IMR-90 (cell line): ENCODE results near the gene ZFYVE26. TPM values are rescaled to one million over a fixed set of nuclear protein-coding genes. Genes with fewer than 3 reads are reported as not detected.

Source experiments
- ATAC-seq: fragments of 200-7000 bp; cut with Tn5 transposase; 2 replicates; pipeline ENCODE4 v1.9.1; 2020; ENCODE audit warnings: low read depth, mild to moderate bottlenecking, moderate library complexity
- BruUV-seq: library from RNA; stranded (reverse); fragments of 400-500 nt; replicated peaks from 2 replicates; lab custom pipeline; 2021; lab: Mats Ljungman, UMichigan
- CTCF ChIA-PET: fragments of 300-600 bp; formaldehyde crosslinking; extraction: SDS; loops from one replicate; lab custom pipeline; 2021; ENCODE audit warnings: antibody characterized with exemption; lab: Yijun Ruan, JAX
- POLR2A ChIA-PET: fragments of 300-600 bp; sonication (Branson Sonifier 250); formaldehyde crosslinking; loops from one replicate; lab custom pipeline; 2022; ENCODE audit warnings: antibody characterized with exemption; ENCODE audit not compliant: unreplicated experiment; lab: Charles Lee
- DNase-seq: peaks from one replicate; pipeline ENCODE4 v3.0.0; 2013
- H2AFZ ChIP-seq: replicated peaks from 2 replicates; pipeline ENCODE3; 2013; ENCODE audit warnings: low read length, mild to moderate bottlenecking; ENCODE audit not compliant: poor library complexity
- H2AK5ac ChIP-seq: 2 replicates; pipeline ENCODE4 v1.6.1; 2013; ENCODE audit warnings: low read depth, low read length, inconsistent platforms
- H2AK9ac ChIP-seq: replicated peaks from 2 replicates; pipeline ENCODE3; 2013; ENCODE audit warnings: mild to moderate bottlenecking, low read depth, low read length, moderate library complexity; ENCODE audit not compliant: poor library complexity
- H2BK120ac ChIP-seq: 2 replicates; pipeline ENCODE4 v1.6.1; 2013; ENCODE audit warnings: low read depth, low read length, inconsistent platforms
- H2BK15ac ChIP-seq: 3 replicates; pipeline ENCODE4 v1.6.1; 2013; ENCODE audit warnings: low read depth, low read length, inconsistent platforms
- H2BK20ac ChIP-seq: 2 replicates; pipeline ENCODE4 v1.6.1; 2013; ENCODE audit warnings: low read depth, mild to moderate bottlenecking, inconsistent platforms, low read length, moderate library complexity
- H2BK5ac ChIP-seq: 2 replicates; pipeline ENCODE4 v1.6.1; 2013; ENCODE audit warnings: mild to moderate bottlenecking, low read depth, low read length, inconsistent platforms; ENCODE audit not compliant: poor library complexity, severe bottlenecking
- H3K14ac ChIP-seq: replicated peaks from 2 replicates; pipeline ENCODE4 v1.6.1; 2013; ENCODE audit warnings: low read depth, low read length, inconsistent platforms
- H3K18ac ChIP-seq: 2 replicates; pipeline ENCODE4 v1.6.1; 2013; ENCODE audit warnings: low read depth, low read length, control low read depth
- H3K23ac ChIP-seq: 2 replicates; pipeline ENCODE4 v1.6.1; 2013; ENCODE audit warnings: low read depth, low read length, inconsistent platforms
- H3K27ac ChIP-seq: 2 replicates; pipeline ENCODE4 v1.5.1; 2013; ENCODE audit warnings: mild to moderate bottlenecking, control low read depth, low read length; ENCODE audit not compliant: insufficient read depth
- H3K27me3 ChIP-seq: 2 replicates; pipeline ENCODE4 v1.6.1; 2013; ENCODE audit warnings: low read length; ENCODE audit not compliant: control insufficient read depth, insufficient read depth
- H3K36me3 ChIP-seq: 2 replicates; pipeline ENCODE4 v1.6.1; 2013; ENCODE audit warnings: low read length, mixed read lengths; ENCODE audit not compliant: control insufficient read depth, insufficient read depth
- H3K4ac ChIP-seq: 2 replicates; pipeline ENCODE4 v1.6.1; 2013; ENCODE audit warnings: low read depth, low read length, inconsistent platforms
- H3K4me1 ChIP-seq: 2 replicates; pipeline ENCODE4 v1.6.1; 2013; ENCODE audit warnings: low read length, mixed read lengths; ENCODE audit not compliant: control insufficient read depth, insufficient read depth
- H3K4me2 ChIP-seq: 2 replicates; pipeline ENCODE4 v1.6.1; 2013; ENCODE audit warnings: low read depth, mild to moderate bottlenecking, control low read depth, low read length, moderate library complexity
- H3K4me3 ChIP-seq: 2 replicates; pipeline ENCODE4 v1.5.1; 2013; ENCODE audit warnings: low read depth, mild to moderate bottlenecking, control low read depth, low read length, moderate library complexity; ENCODE audit not compliant: insufficient read depth
- H3K56ac ChIP-seq: 2 replicates; pipeline ENCODE4 v1.6.1; 2013; ENCODE audit warnings: low read length, inconsistent platforms; ENCODE audit not compliant: insufficient read depth; ENCODE audit errors: extremely low read depth
- H3K79me1 ChIP-seq, 2 experiments: 2 replicates each; pipeline ENCODE4 v1.6.1; 2013; ENCODE audit warnings: low read length in 2 of 2, inconsistent platforms in 1 of 2, low read depth in 1 of 2
- H3K9ac ChIP-seq: 2 replicates; pipeline ENCODE4 v1.6.1; 2013; ENCODE audit warnings: low read depth, low read length, control low read depth
- H3K9me1 ChIP-seq: 2 replicates; pipeline ENCODE4 v1.6.1; 2013; ENCODE audit warnings: low read length, inconsistent platforms; ENCODE audit not compliant: insufficient read depth
- H3K9me3 ChIP-seq: 2 replicates; pipeline ENCODE4 v1.6.1; 2013; ENCODE audit warnings: low read length; ENCODE audit not compliant: control insufficient read depth, insufficient read depth
- H4K20me1 ChIP-seq: 2 replicates; pipeline ENCODE4 v1.6.1; 2013; ENCODE audit warnings: low read length, inconsistent platforms; ENCODE audit not compliant: insufficient read depth
- H4K5ac ChIP-seq: 2 replicates; pipeline ENCODE4 v1.6.1; 2013; ENCODE audit warnings: mild to moderate bottlenecking, low read depth, low read length, control low read depth
- H4K8ac ChIP-seq, 2 experiments: 2 replicates each; pipeline ENCODE4 v1.6.1; 2013; ENCODE audit warnings: low read depth in 2 of 2, low read length in 2 of 2, control low read depth in 1 of 2, inconsistent platforms in 1 of 2
- H4K91ac ChIP-seq: 2 replicates; pipeline ENCODE4 v1.6.1; 2013; ENCODE audit warnings: low read depth, low read length, inconsistent platforms; ENCODE audit not compliant: insufficient read depth
- CEBPB ChIP-seq: IDR thresholded peaks from 2 replicates; pipeline ENCODE4 v1.6.1; 2012; ENCODE audit warnings: low read depth, low read length, improper control_type of control experiment
- CHD1 ChIP-seq: IDR thresholded peaks from 2 replicates; pipeline ENCODE4 v1.6.1; 2012; ENCODE audit warnings: low read depth, low read length, improper control_type of control experiment
- MAZ ChIP-seq: IDR thresholded peaks from 2 replicates; pipeline ENCODE4 v1.6.1; 2012; ENCODE audit warnings: low read depth, mild to moderate bottlenecking, low read length, improper control_type of control experiment, moderate library complexity, borderline replicate concordance
- POLR2A ChIP-seq: IDR thresholded peaks from 2 replicates; pipeline ENCODE4 v1.6.1; 2012; ENCODE audit warnings: mild to moderate bottlenecking, low read depth, low read length
- RFX5 ChIP-seq: IDR thresholded peaks from 2 replicates; pipeline ENCODE4 v1.8.0; 2012; ENCODE audit warnings: low read depth, mild to moderate bottlenecking, low read length, moderate library complexity
- SMC3 ChIP-seq: fragments of 150-350 bp; IDR thresholded peaks from 2 replicates; pipeline ENCODE4 v1.6.1; 2016; ENCODE audit warnings: low read depth, mild to moderate bottlenecking, antibody characterized with exemption, low read length, moderate library complexity
- WGBS, 2 experiments: methylation state at CpG; one replicate each; pipeline versions ENCODE4 v1.1.5 to v1.1.7; 2013; ENCODE audit warnings: missing lambda C conversion rate in 2 of 2; ENCODE audit not compliant: insufficient read length in 1 of 2; ENCODE audit errors: extremely low coverage in 2 of 2; 5-methylcytosine and 5-hydroxymethylcytosine counted together
- dilution Hi-C: fragments of 300-500 bp; cut with HindIII; formaldehyde crosslinking; loops from one replicate; pipeline ENCODE4 v1.14.3; 2018; ENCODE audit warnings: low sequenced_read_pairs; ENCODE audit not compliant: unreplicated experiment
- in situ Hi-C: fragments of 300-500 bp; cut with MboI; formaldehyde crosslinking; loops from 3 replicates; pipeline ENCODE4 v1.14.3; 2019; ENCODE audit warnings: low sequenced_read_pairs, inconsistent platforms, mixed read lengths
- intact Hi-C: fragments of 100-400 bp; cut with micrococcal nuclease; formaldehyde crosslinking; loops from 2 replicates; pipeline ENCODE4 v1.10.0; 2022
- polyA plus RNA-seq, 3 experiments: library from polyadenylated mRNA; depleted of rRNA; stranded (reverse); fragments of >200 nt; gene quantifications; 2 replicates each; pipeline ENCODE4 v1.2.3, GENCODE V29; 2012; ENCODE audit warnings: low replicate concordance in 1 of 3
- total RNA-seq: library from RNA; depleted of rRNA; stranded (reverse); fragments of >200 nt; gene quantifications from 2 replicates; pipeline ENCODE4 v1.2.3, GENCODE V29; 2012
- TF ChIP-seq, protein P1 (sequence below): fragments of 150-350 bp; IDR thresholded peaks from 2 replicates; pipeline ENCODE4 v1.6.1; 2017; ENCODE audit warnings: mild to moderate bottlenecking, antibody characterized with exemption, low read length, low read depth

Gene ZFYVE26
- total and polyA plus RNA-seq, 2 of the 4 experiments (the other 2 are of a cell fraction), result 6.0 to 11.1 TPM

DNA sequence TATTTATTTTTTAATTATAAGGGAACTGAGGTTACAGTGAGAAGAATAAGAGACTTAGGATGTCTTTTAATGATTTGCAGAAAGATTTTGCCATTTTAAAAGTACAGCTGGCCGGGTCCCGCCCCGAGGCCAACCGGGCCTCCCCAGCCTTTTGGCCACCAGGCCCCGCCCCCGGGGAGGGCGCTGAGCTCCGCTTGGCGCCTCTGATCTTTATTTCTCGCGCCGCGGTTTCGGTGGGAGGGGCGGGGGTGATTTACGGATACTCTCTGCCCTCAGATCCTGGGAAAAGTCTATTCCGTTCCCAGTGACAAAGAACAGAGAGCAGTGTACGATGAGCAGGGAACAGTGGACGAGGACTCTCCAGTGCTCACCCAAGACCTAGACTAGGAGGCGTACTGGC is 17.7 kb downstream of the ZFYVE26 start:
- intact Hi-C loops, result no loop called here
- in situ Hi-C loops, result no loop called here

More for the DNA sequence above, 17.7 kb downstream of the ZFYVE26 start:
- peaks cover 48% of the 10 kb centered on the region for H3K36me3 ChIP-seq
- 0 out of 2 replicates have a peak, but pooled peaks cover 3% of the 10 kb centered on the region for H3K9me1 ChIP-seq
- no peak for ATAC-seq
- no peaks in the 10 kb centered on the region for H3K79me1 ChIP-seq
- no peak overlapping the region for H2AK5ac ChIP-seq
- H3K4me2 ChIP-seq, result no peak overlapping the region
- H3K4me1 ChIP-seq, result no peaks in the 10 kb centered on the region
- no peak overlapping the region for H2BK5ac ChIP-seq
- no peak overlapping the region for H3K23ac ChIP-seq
- H2AK9ac ChIP-seq, result no peak overlapping the region
- no peak overlapping the region for H4K91ac ChIP-seq
- no peak overlapping the region for H3K18ac ChIP-seq
- H3K9me3 ChIP-seq, result no peaks in the 10 kb centered on the region
- no peak overlapping the region for H2BK15ac ChIP-seq
- dilution Hi-C loops, result no loop called here
- no peak overlapping the region for H3K4me3 ChIP-seq
- no peaks in the 10 kb centered on the region for H3K27me3 ChIP-seq
- no peak overlapping the region for H4K8ac ChIP-seq
- no peak overlapping the region for H3K56ac ChIP-seq
- DNase-seq, result no peak
- H3K27ac ChIP-seq, result no peak overlapping the region
- H3K9ac ChIP-seq, result no peak overlapping the region
- WGBS, 2 experiments, result 98% methylated on average over 8 of the region's 20 CpGs; no CpG with 5 or more reads in 1 of the 2 experiments
- no TSS peak for BruUV-seq
- no peak overlapping the region for H4K5ac ChIP-seq
- H2BK20ac ChIP-seq, result no peak overlapping the region
- CTCF ChIA-PET, result no interaction called here
- H2AFZ ChIP-seq, result no peak overlapping the region
- no peak overlapping the region for H3K4ac ChIP-seq
- TF ChIP-seq RFX5 (no peak), MAZ (no peak), CEBPB (no peak), SMC3 (no peak), POLR2A (no peak), CHD1 (no peak)
- TF ChIP-seq, protein P1, sequence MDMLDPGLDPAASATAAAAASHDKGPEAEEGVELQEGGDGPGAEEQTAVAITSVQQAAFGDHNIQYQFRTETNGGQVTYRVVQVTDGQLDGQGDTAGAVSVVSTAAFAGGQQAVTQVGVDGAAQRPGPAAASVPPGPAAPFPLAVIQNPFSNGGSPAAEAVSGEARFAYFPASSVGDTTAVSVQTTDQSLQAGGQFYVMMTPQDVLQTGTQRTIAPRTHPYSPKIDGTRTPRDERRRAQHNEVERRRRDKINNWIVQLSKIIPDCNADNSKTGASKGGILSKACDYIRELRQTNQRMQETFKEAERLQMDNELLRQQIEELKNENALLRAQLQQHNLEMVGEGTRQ, result no peak
- POLR2A ChIA-PET, result no interaction called here
- H4K20me1 ChIP-seq, result no peaks in the 10 kb centered on the region
- no peak overlapping the region for H3K14ac ChIP-seq
- no peak overlapping the region for H2BK120ac ChIP-seq
